Lower leg skin (tissue), 4 donors: Measurements from ENCODE around the gene OR14C36. TPM values are rescaled to one million over a fixed set of nuclear protein-coding genes. Genes with fewer than 3 reads are reported as not detected.

Experiments used
- DNase-seq, 2 donors: peaks; one replicate each; pipeline ENCODE4 v3.0.0-alpha.2; 2019; ENCODE audit warnings: low spot score in 2 of 2
- H3K4me3 ChIP-seq: fragments of 200-600 bp; sonication (generic); 2 replicates; pipeline ENCODE4 v1.5.1; 2017; ENCODE audit warnings: mild to moderate bottlenecking, low read depth; ENCODE audit not compliant: poor library complexity, severe bottlenecking
- POLR2A ChIP-seq, 2 donors: fragments of 450-650 bp; IDR thresholded peaks; one replicate each; pipeline ENCODE4 v1.6.1; 2016 to 2017; ENCODE audit warnings: antibody characterized with exemption in 2 of 2, mild to moderate bottlenecking in 1 of 2, moderate library complexity in 1 of 2
- WGBS, 2 donors: methylation state at CpG; one replicate each; pipeline ENCODE4 v1.1.5; 2018; 5-methylcytosine and 5-hydroxymethylcytosine counted together
- intact Hi-C: fragments of 100-400 bp; cut with DNase I; formaldehyde crosslinking; loops from one replicate; pipeline ENCODE4 v1.15.0; 2023; ENCODE audit warnings: low total_unique reads
- total RNA-seq, 4 donors: library from RNA; depleted of rRNA; stranded (reverse); fragments of >200 nt; gene quantifications; one replicate each; pipeline ENCODE4 v1.1.0, GENCODE V29; 2016
- TF ChIP-seq, protein P1 (sequence below), 3 donors: fragments of 450-650 bp; IDR thresholded peaks; one replicate each; pipeline ENCODE4 v1.5.1; 2016; ENCODE audit warnings: antibody characterized with exemption in 3 of 3, mild to moderate bottlenecking in 3 of 3, moderate library complexity in 2 of 3

The OR14C36 gene
- total RNA-seq, 4 donors from 2014 or later: not detected

DNA sequence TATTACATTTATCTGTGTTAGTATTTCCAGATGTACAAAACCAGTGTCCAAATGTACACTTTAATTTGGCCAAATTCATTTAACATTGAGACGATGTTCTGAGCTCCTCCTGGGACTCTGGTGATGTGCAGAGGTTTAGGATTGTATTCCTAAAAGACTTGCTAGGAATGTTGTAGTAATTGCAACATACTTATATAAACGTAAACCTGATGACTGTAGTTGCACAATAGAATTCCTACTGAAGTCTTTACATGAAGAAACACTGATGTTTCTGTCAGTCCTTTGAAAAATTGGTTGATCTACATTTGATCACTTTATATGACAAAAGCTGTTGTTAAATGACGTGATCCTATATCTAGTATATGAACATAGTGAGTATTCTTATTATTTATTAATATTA is 5.1 kb upstream of the OR14C36 start:
- no peak overlapping the region for H3K4me3 ChIP-seq
- WGBS, 2 donors: 43 to 55% methylated on average over 3 of the region's 3 CpGs
- intact Hi-C loops: no loop called here
- no peak for DNase-seq
- TF ChIP-seq POLR2A (IDR thresholded peaks at IDR 0.05): no peak

DNA sequence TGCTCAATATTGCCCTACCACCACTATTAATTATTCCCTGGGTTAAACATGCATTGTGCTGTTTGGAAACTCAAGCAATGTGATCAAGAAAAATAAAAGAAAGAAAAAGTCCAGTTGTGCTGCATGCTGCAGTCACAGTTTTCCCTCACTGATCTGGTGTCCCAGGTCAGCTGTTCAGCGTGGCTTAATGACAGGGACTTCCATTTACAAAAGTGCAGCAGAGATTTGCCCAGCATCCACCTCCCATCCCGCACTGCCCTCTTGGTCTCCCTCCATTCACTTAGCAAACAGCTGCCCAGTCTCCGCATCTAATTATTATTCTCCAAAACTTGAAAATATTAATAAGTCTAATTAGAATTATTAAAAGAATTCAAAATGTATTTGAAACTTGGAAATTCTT is 10.8 kb downstream of the OR14C36 start:
- no peak for DNase-seq
- TF ChIP-seq POLR2A (IDR thresholded peaks at IDR 0.05): no peak
- TF ChIP-seq, protein P1, sequence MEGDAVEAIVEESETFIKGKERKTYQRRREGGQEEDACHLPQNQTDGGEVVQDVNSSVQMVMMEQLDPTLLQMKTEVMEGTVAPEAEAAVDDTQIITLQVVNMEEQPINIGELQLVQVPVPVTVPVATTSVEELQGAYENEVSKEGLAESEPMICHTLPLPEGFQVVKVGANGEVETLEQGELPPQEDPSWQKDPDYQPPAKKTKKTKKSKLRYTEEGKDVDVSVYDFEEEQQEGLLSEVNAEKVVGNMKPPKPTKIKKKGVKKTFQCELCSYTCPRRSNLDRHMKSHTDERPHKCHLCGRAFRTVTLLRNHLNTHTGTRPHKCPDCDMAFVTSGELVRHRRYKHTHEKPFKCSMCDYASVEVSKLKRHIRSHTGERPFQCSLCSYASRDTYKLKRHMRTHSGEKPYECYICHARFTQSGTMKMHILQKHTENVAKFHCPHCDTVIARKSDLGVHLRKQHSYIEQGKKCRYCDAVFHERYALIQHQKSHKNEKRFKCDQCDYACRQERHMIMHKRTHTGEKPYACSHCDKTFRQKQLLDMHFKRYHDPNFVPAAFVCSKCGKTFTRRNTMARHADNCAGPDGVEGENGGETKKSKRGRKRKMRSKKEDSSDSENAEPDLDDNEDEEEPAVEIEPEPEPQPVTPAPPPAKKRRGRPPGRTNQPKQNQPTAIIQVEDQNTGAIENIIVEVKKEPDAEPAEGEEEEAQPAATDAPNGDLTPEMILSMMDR (IDR thresholded peaks at IDR 0.05): no peak
- intact Hi-C loops: no loop called here
- no peak overlapping the region for H3K4me3 ChIP-seq
- WGBS, 2 donors: 72 to 82% methylated on average over 3 of the region's 3 CpGs

DNA sequence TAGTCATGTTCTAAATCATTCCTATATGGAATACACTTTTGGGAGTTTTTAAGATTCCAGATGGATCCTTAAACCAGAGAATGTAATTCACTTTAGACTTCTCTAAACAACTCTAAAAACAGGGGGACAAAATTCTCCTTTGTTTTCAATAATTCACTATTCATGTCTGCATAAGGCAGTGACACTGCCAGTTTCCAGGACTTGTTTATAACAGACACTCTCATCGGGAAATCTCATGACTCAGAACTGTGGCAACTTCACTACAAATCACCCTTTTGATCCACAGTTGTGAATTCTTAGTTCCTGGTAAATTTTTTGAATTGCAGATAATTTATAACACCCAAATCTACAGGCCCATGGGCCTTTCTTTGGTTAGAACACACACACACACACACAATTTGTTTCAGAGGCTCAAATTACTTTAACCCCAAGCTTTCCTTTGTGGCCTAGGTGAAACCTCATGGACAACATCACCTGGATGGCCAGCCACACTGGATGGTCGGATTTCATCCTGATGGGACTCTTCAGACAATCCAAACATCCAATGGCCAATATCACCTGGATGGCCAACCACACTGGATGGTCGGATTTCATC is 12.6 kb downstream of the OR14C36 start, which contains the start of gene OR2T4:
OR2T4 (plus strand) TSS at position 545 of the 595 bp plus-strand sequence; CDS start at position 545, 0 bp downstream.
- intact Hi-C loops: no loop called here
- no peak within 1 kb of the TSS for H3K4me3 ChIP-seq
- 45 to 47% methylated on average over 3 of the region's 3 CpGs for WGBS, 2 donors
- no peak for DNase-seq
- TF ChIP-seq POLR2A (IDR thresholded peaks at IDR 0.05): no peak
- TF ChIP-seq, protein P1 (IDR thresholded peaks at IDR 0.05): no peak

DNA sequence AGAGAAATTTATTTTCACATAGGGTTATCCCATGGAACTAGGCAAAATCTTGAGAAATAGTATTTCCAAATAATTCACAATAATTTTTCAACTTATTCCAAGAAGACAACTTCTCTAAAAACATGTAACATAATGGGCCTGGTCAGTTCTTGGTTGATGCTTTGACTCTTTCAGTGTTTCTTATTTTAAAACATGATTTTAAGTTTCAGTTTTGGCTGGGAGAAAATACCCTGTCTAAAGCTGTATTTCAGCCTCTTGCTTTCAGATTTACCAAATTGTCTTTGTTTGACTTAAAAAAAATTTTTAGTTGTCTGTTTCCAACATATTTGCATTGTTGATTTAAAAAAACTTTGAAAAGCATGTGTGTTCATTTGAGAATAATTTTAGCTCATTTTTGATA is 18.0 kb downstream of the OR14C36 start:
- no peak overlapping the region for H3K4me3 ChIP-seq
- TF ChIP-seq POLR2A (IDR thresholded peaks at IDR 0.05): no peak
- TF ChIP-seq, protein P1 (IDR thresholded peaks at IDR 0.05): no peak
- intact Hi-C loops: no loop called here
- no peak for DNase-seq

DNA sequence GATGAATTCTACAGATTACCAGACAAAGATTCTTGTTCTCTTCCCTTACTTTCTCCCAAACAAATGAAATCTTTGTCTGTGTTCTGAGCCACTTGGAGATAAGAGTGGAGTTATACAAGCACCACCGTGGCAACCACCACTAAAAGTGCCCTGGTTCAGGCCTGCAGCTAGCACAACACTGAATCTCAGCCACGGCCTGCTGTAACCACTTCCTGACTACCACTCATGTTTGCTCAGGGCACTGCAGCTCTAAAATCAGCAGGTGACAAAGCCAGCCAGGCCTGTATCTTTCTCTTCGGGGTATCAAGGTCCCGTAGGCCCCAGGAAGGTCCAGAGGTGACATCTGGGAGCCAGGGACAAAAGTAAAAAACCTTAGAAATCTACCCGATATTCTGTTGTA is 23.8 kb downstream of the OR14C36 start:
- DNase-seq: no peak
- H3K4me3 ChIP-seq: no peak overlapping the region
- 73 to 74% methylated on average over 5 of the region's 5 CpGs for WGBS, 2 donors
- TF ChIP-seq, protein P1 (IDR thresholded peaks at IDR 0.05): no peak
- no peak for TF ChIP-seq POLR2A (IDR thresholded peaks at IDR 0.05)
- intact Hi-C loops: no loop called here

DNA sequence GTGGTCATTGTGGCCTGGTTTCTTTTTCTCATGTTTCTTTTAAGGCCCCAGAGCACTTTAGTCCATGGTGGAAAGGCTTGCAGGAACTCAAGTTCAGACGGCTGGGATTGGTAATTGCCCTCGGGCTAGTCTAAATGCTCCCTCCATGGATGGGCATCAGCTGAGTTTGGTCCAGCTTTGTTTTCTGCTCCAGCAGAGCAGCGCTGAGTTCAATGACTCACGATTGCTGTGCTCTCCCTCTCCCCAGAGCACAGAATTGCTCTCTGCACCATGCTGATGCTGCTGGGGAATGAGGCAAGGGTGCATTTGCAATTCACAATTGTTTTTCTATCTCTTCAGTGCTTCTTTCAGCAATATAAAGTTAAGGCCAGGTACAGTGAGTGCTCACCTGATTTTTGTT is 25.2 kb downstream of the OR14C36 start:
- DNase-seq: no peak
- intact Hi-C loops: no loop called here
- 59 to 75% methylated on average over 4 of the region's 4 CpGs for WGBS, 2 donors
- H3K4me3 ChIP-seq: no peak overlapping the region
- TF ChIP-seq, protein P1 (IDR thresholded peaks at IDR 0.05): no peak
- no peak for TF ChIP-seq POLR2A (IDR thresholded peaks at IDR 0.05)
